Tibial artery (tissue), 4 donors: ENCODE measurements around the gene WFIKKN1.
A peak's percentile ranks its signal among the peaks of the same experiment; 100 is the strongest.

Experiments used
- DNase-seq, 2 donors: peaks; one replicate each; pipeline ENCODE4 v3.0.0-alpha.2; 2019
- H3K27ac ChIP-seq, 2 donors: fragments of 200-600 bp; sonication (generic) in 1 of 2; 1 replicate in 1 of 2; 2 replicates in 1 of 2; pipeline ENCODE4 v1.5.1; 2018 to 2019; ENCODE audit warnings: mild to moderate bottlenecking in 1 of 2
- H3K27me3 ChIP-seq, 2 donors: fragments of 200-600 bp; sonication (generic) in 1 of 2; one replicate each; pipeline versions ENCODE4 v1.5.1 to v1.6.0; 2016 to 2019
- H3K36me3 ChIP-seq, 3 donors: fragments of 200-600 bp; sonication (generic) in 2 of 3; one replicate each; pipeline ENCODE4 v1.5.1; 2016 to 2019; ENCODE audit warnings: mild to moderate bottlenecking in 2 of 3
- H3K4me1 ChIP-seq, 4 donors: fragments of 200-600 bp; sonication (generic) in 2 of 4; 1 replicate in 3 of 4; 2 replicates in 1 of 4; pipeline ENCODE4 v1.5.1; 2016 to 2019
- H3K4me3 ChIP-seq, 2 donors: fragments of 200-600 bp; sonication (generic) in 1 of 2; 1 replicate in 1 of 2; 2 replicates in 1 of 2; pipeline ENCODE4 v1.5.1; 2018 to 2019; ENCODE audit warnings: mild to moderate bottlenecking in 2 of 2
- H3K9me3 ChIP-seq, 3 donors: fragments of 200-600 bp; sonication (generic) in 1 of 3; one replicate each; pipeline ENCODE4 v1.5.1; 2016 to 2019
- CTCF ChIP-seq, 2 experiments: fragments of 200-600 bp in 1 of 2; fragments of 450-650 bp in 1 of 2; IDR thresholded peaks; one replicate each; pipeline ENCODE4 v1.5.1; 2017 to 2019; ENCODE audit warnings: antibody characterized with exemption in 2 of 2, mild to moderate bottlenecking in 1 of 2, moderate library complexity in 1 of 2
- intact Hi-C: fragments of 100-400 bp; cut with DNase I; formaldehyde crosslinking; loops from one replicate; pipeline ENCODE4 v1.15.0; 2023; ENCODE audit warnings: low total_unique reads

Gene WFIKKN1

GRCh38 chr16:589658-590187 lies 41.1 kb upstream of the WFIKKN1 start, which contains the start of gene RAB40C:
RAB40C (plus strand) TSS chr16:590066; CDS start chr16:590292, 226 bp downstream.
- peak within 1 kb of the TSS; percentile 73 to 82 for H3K4me3 ChIP-seq
- peaks cover 0 to 5% of the 10 kb centered on the region in 2 donors for H3K27me3 ChIP-seq
- TF ChIP-seq CTCF (IDR thresholded peaks at IDR 0.05): no peak
- intact Hi-C loops: loop anchor here (10.0 kb wide), 1 partner anchor 45 kb away; the partner anchor contains the start of genes METTL26 and WFIKKN1
- DNase-seq: peak; percentile 98 to 99
- no peaks in the 10 kb centered on the region for H3K9me3 ChIP-seq
- H3K36me3 ChIP-seq: peaks cover 0 to 16% (median 0%) of the 10 kb centered on the region in 3 donors
- peak within 1 kb of the TSS; percentile 87 to 96 for H3K27ac ChIP-seq
- peaks cover 0 to 66% (median 41%) of the 10 kb centered on the region in 4 donors for H3K4me1 ChIP-seq

DNA sequence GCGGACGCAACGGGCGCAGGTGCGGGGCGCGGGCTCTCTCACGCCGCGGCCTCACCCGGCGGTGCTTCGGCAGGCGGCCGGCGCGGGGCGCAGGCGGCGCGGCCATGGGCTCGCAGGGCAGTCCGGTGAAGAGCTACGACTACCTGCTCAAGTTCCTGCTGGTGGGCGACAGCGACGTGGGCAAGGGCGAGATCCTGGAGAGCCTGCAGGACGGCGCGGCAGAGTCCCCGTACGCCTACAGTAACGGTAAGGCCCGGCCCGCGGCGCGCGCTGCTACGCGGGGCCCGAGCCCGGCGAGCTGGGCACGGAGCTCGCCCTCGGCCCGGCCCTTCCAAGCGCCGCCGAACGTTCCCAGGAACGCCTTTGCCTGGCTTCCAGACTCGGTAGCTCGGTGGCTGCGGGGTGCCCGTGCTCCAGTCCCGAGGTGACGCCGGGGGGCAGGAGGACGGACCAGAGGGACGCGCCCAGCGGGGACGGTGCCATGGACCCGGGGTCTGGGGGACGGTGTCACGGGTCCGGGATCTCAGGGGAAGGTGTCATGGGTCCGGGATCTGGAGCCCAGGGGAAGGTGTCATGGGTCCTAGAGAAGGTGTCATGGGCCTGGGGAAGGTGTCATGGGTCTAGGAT lies 40.5 kb upstream of the WFIKKN1 start:
- Histone ChIP-seq H3K27me3 (peaks cover 0 to 3% of the 10 kb centered on the region in 2 donors), H3K36me3 (peaks cover 0 to 16% (median 0%) of the 10 kb centered on the region in 3 donors), H3K4me3 (peak overlapping the region; percentile 73 to 82), H3K9me3 (no peaks in the 10 kb centered on the region), H3K27ac (peak overlapping the region; percentile 83 to 84), H3K4me1 (peaks cover 0 to 67% (median 41%) of the 10 kb centered on the region in 4 donors)
- DNase-seq: no peak
- intact Hi-C loops: no loop called here
- peak in 1 of 2 experiments; percentile 26 for TF ChIP-seq CTCF (IDR thresholded peaks at IDR 0.05)

DNA sequence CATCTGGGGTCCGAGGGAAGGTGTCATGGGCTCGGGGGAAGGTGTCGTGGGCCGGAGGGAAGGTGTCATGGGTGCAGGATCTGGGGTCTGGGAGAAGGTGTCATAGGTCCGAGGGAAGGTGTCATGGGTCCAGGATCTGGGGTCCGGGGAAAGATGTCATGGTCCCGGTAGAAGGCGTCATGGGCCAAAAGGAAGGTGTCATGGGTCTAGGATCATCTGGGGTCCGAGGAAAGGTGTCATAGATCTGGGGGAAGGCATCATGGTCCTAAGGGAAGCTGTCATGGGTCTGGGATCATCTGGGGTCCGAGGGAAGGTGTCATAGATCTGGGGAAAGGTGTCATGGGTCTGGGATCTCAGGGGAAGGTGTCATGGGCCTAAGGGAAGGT lies 40.0 kb upstream of the WFIKKN1 start:
- Histone ChIP-seq H3K27ac (peak overlapping the region; percentile 83 to 84), H3K36me3 (peaks cover 0 to 16% (median 0%) of the 10 kb centered on the region in 3 donors), H3K4me3 (peak overlapping the region; percentile 73 to 82), H3K4me1 (peaks cover 0 to 67% (median 41%) of the 10 kb centered on the region in 4 donors), H3K27me3 (no peaks in the 10 kb centered on the region), H3K9me3 (no peaks in the 10 kb centered on the region)
- no peak for DNase-seq
- intact Hi-C loops: no loop called here
- TF ChIP-seq CTCF (IDR thresholded peaks at IDR 0.05): no peak

DNA sequence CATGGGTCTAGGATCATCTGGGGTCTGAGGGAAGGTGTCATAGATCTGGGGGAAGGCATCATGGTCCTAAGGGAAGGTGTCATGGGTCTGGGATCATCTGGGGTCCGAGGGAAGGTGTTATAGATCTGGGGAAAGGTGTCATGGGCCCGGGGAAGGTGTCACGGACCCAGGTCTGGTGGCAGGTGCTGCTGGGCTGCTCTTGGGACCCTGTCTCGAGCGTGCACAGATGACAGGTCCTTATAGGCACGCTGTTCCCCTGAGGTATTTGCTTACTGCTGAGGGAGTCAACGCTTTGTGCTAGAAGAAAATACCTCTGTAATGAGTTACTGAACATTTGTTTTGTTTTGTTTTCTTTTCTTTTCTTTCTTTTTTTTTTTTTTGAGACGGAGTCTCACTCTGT lies 39.6 kb upstream of the WFIKKN1 start:
- no peak for TF ChIP-seq CTCF (IDR thresholded peaks at IDR 0.05)
- Histone ChIP-seq H3K4me1 (peaks cover 0 to 69% (median 41%) of the 10 kb centered on the region in 4 donors), H3K9me3 (no peaks in the 10 kb centered on the region), H3K36me3 (peaks cover 0 to 18% (median 1%) of the 10 kb centered on the region in 3 donors), H3K4me3 (peak overlapping the region; percentile 73 to 82), H3K27me3 (no peaks in the 10 kb centered on the region), H3K27ac (peak overlapping the region in 1 of 2 donors; percentile 83)
- intact Hi-C loops: no loop called here
- no peak for DNase-seq

DNA sequence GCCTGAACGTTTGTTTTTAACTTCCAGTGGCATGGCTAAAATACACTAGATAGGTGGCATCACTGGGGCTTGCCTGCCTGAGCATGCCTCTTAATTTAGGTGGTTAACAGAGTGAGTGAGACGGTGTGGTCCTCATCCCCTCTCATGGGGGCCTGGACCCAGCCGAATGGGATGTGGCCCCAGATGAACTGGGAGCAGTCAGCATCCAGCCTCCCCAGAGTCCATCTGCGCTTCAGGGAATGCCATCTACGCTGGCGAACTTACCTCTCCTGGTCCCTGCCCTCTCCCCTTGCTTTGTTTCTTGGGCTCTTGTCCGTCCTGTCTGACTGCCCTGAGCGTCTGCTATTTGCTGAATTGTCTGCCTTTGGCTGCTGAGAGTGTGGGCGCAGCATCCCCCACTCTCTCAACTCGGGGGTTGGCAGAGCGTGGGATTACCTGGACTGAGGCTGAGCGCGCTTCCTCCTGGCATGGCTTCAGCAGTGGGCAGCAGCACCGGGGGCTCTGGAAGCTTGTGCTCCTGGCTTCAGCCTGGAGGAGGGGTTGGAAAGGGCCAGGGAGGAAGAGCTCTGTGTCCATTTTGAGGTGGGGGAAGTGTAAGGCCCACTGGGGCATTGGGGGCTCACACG lies 38.8 kb upstream of the WFIKKN1 start:
- no peak for DNase-seq
- Histone ChIP-seq H3K27ac (no peak overlapping the region), H3K9me3 (no peaks in the 10 kb centered on the region), H3K4me1 (peaks cover 0 to 64% (median 39%) of the 10 kb centered on the region in 4 donors), H3K36me3 (peaks cover 0 to 26% (median 5%) of the 10 kb centered on the region in 3 donors), H3K27me3 (no peaks in the 10 kb centered on the region), H3K4me3 (no peak overlapping the region)
- intact Hi-C loops: no loop called here
- TF ChIP-seq CTCF (IDR thresholded peaks at IDR 0.05): no peak
